Measurements from ENCODE around the gene MVK.
A peak's percentile ranks its signal among the peaks of the same experiment; 100 is the strongest.
"Not testable (repeated sequence)": the region's sequence is repeated elsewhere in the genome, so short reads cannot be mapped to it uniquely, and the experiment has no call there.

MVK gene

GRCh38 chr12:109590566-109590965, 17.0 kb downstream of the MVK start:
- no peak for DNase-seq (ENCODE audit: low spot score)

DNA sequence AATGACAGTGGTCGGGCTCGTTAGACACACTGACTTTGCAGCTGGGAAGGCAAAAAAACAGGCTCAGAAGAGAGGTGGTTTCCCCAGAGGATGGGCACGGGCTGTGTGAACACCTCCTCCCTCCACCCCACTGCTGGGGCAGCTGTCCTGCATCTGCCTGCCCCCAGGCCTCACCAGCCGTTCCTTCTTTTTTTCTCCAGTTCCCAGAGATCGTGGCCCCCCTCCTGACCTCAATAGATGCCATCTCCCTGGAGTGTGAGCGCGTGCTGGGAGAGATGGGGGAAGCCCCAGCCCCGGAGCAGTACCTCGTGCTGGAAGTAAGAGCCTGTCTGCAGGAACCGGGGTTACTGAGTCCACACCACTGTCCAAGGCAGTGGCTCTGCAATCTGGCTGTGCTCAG, 17.4 kb downstream of the MVK start:
- DNase-seq (ENCODE audit: low spot score), result no peak

DNA sequence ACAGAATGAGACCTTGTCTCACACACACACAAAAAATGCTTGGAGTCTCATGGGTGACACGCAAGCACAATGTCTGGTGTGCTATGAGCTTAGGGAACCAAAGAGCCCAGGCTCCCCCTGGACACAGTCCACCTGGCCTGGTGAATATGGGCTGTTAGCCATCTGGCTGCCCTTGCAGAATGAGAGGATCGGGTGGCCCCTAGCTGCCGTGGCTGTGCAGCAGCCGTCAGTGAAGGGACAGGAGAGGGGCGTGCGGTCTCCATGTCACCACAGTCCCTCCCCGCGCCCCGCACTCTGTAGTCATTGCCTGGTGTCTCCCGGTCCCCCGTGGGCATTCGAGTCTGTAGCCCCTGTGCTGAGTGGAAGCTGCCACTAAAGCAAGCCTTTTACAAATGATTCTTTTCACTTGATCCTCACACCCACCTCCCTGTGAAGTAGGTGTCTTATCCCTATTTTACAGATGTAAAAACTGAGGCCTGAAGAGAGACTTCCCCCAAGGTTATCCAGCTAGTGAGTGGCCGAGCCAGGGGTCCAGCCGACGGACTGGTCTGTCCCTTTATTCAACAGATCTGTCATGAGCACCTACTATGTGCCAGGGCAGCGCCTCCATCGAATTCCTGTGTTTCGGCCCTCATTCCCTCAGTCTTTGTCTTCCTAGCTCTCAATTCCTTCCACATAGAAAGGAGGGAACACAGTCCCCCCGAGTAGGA, 18.8 kb downstream of the MVK start:
- DNase-seq (ENCODE audit: low spot score), result no peak

- DNase-seq (ENCODE audit: low spot score), result no peak
Observed at GRCh38 chr12:109592905-109593272, 19.3 kb downstream of the MVK start.

- DNase-seq (ENCODE audit: low spot score), result no peak
Observed at GRCh38 chr12:109594556-109595317, 21.1 kb downstream of the MVK start.

DNA sequence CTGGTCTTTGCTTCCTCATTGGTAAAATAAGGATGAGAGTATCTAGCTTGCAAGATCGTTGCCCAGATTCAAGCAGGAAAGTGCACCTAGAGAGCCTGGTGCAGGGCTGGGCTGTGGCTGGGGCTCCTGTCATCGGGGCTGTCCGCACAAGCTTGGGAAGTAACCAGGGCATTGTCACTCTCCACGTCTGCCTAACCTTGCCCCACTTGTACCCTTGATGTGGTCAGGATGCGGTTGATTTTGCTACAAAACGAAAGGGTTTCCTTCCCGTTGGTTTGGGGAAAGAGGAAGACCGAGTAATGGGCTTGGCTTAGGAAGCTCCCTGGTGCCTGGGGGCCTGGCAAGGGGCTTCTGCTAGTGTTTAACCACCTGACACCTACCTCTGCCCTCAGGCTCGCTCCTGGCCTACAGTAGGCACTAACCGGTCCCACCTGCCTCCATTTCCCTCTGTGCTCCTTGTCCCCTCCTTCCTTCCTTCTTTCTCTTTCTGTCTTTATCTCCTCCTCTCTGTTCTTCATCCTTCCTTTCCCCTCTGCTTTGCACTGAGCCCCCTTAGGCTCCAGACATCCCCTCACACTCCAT, 21.8 kb downstream of the MVK start:
- DNase-seq (ENCODE audit: low spot score), result no peak

DNA sequence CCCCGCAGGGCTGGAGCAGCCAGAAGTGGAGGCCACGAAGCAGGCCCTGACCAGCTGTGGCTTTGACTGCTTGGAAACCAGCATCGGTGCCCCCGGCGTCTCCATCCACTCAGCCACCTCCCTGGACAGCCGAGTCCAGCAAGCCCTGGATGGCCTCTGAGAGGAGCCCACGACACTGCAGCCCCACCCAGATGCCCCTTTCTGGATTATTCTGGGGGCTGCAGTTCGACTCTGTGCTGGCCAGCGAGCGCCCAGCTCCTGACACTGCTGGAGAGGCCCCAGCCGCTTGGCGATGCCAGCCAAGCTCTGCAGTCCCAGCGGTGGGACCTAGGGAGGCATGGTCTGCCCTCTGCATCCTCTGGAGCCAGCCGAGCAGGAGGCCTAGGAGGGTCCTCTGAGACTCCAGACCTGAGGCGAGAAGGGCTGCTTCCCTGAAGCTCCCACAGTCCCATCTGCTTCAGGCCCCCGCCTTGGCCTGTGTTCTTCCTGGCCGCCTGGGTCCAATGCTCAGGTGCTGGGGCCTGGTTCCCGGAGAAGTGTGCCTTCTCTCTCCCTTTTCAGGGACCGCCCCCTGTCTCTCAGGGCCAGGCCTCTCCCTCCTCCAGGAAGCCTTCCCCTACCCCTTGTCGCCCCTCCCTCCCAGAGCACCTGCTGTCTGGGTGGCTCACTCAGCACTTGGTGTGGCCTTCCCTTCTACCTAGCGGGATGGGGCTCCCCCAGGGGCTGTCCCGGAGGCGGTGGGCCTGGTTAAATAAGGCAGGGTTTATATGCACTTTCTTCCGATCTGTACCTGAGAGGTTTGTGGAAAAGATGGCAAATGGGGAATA, 23.0 kb downstream of the MVK start:
- DNase-seq (ENCODE audit: low spot score), result no peak

GRCh38 chr12:109597414-109597794, 23.8 kb downstream of the MVK start:
- no peak for DNase-seq (ENCODE audit: low spot score)

GRCh38 chr12:109597795-109598427, 24.3 kb downstream of the MVK start:
- peak; percentile 90 for DNase-seq (ENCODE audit: low spot score)

- no peak for DNase-seq (ENCODE audit: low spot score)
Observed at GRCh38 chr12:109598428-109598854, 24.8 kb downstream of the MVK start.

DNA sequence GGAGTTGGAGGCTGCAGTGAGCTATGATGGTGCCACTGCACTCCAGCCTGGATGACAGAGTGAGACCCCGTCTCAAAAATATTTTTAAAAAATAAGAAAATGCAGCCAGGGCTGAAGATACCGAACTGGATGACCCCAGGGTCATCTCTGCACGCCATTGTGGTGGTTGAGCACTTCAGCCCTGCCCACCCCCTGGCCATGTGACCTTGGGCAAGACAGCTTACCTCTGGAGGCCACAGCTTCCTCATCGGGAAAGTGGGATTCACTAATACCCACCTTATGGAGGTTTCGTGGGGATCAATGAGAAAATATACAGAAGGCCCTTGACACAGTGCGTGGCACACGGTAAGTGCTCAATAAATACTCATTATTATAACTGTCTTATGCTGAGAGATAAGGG, 25.5 kb downstream of the MVK start:
- no peak for DNase-seq (ENCODE audit: low spot score)

DNA sequence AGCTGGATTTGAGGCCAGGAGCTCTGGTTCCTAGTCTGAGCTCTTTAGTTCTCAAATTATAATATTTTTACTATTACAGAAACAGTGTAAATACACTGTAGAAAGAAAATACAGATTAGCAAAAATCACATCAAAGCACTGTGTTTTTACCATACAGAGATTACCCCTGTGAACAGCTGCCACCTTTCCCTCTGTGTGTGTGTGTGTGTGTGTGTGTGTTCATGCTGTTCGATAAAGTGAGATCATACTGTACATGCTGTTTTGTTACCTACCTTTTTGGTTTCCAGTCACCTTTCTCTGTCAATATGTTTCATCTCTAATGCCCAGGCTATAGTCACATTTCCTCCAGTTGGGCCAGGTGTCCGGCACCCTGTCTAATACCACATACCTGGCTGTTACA, 26.9 kb downstream of the MVK start:
- DNase-seq (ENCODE audit: low spot score), result no peak

DNA sequence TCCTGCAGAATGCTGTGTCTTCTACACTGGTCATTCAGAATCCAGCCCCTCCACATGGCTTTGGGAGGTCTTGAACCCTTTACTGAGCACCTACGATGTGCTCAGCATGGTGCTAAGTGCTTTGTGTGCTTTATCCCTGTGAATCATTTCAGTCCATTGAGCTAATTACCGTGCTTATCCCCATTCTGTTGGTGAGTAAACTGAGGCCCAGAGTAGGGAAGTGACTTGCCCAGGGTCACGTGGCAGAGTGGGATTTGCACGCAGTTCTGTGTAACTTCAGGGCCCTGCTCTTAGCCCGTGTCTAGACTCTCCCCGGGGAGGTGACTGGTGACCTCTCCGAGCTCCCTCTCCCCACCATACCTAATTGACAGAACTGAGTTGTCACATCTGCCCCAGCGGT, 27.4 kb downstream of the MVK start:
- DNase-seq (ENCODE audit: low spot score), result no peak

GRCh38 chr12:109601557-109601956, 28.0 kb downstream of the MVK start:
- DNase-seq (ENCODE audit: low spot score), result no peak

- not testable (repeated sequence) for DNase-seq (ENCODE audit: low spot score)
Observed at GRCh38 chr12:109602132-109602531, 28.5 kb downstream of the MVK start.

DNA sequence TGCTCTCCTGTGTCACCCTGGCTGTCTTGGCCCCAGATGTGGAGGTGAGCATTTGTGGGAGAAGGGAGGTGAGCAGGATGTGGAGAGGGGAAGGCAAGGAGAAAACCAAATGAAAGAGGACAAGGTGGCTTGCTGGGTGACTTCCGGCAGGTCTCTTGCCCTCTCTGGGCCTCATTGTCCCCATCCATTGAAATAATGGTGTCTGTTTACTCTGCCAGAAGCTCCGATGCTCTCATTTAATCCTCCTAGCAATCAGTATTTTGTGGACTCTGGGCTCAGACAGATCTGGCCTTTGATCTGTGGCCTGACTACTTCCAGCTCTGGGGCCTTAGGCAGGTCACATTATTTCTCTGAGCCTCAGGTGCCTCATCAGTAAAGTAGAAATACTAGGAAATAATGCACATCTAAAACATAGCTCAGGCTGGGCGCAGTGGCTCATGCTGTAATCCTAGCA, 30.6 kb downstream of the MVK start:
- DNase-seq (ENCODE audit: low spot score), result no peak

GRCh38 chr12:109605016-109605415, 31.4 kb downstream of the MVK start:
- no peak for DNase-seq (ENCODE audit: low spot score)

DNA sequence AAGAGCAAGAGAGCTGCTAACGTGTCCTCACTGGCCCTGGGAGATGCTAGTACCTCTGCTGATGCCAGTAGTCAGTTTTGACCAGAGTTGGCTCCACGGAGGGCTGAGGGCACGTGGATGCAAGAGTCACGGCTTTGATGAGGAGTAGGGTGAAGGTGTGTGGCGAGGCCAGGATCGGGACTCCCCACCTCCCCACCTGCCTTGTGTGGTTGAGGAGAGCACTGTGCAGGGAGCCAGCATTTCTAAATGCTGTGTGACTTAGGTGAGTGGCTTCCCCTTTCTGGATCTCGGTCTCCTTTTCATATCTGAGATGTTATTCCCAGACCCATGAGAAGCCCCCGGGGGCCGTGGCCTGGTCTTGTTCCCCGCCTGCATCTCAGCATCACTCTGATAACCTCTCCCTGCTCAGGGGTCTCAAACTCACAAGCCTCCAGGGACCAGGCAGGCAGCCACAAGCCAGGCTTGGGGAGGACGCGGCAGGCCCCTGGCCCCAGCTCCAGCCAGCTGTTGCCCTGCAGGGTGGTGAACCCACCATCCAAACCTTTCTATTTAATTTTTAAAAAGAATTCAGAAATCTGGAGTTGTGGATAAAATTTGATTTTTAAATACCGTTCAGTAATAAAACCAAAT, 32.1 kb downstream of the MVK start:
- DNase-seq (ENCODE audit: low spot score), result no peak

DNA sequence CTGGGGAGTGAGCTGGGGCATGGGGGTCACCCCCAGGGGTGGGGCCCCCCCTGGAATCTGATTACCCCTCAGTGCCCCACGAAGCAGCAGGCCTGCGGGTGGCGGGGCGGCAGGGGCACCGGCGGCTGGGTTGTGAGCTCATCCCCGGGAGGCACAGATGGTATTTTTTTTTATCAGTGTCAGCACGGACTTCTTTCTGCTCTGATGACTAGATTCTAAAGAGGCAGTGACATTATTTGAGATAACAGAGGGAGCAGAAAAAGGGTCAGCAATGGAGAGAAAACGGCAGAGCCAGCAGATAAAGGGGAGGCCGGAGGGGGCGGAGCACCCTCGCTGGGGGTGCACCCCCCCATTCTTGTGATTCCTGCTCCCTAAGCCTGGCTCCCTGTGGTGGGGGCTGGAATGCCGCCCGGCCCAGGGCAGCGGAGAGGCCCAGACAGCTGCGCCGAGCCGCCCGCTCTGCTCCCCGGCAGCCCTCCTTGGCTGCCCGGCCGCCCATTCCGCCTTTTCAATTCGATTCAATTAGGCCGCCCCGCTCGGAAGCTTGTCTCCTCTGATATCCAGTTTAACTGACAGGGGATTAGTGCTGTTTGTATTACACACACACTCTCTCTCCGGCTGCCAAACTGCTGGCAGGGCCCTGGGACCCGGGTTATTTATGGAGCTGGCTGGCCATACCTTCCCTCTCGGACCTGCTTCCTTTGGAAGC, 32.9 kb downstream of the MVK start:
- peak; percentile 85 for DNase-seq (ENCODE audit: low spot score)

- DNase-seq (ENCODE audit: low spot score), result no peak
Observed at GRCh38 chr12:109607618-109608017, 34.0 kb downstream of the MVK start.

DNA sequence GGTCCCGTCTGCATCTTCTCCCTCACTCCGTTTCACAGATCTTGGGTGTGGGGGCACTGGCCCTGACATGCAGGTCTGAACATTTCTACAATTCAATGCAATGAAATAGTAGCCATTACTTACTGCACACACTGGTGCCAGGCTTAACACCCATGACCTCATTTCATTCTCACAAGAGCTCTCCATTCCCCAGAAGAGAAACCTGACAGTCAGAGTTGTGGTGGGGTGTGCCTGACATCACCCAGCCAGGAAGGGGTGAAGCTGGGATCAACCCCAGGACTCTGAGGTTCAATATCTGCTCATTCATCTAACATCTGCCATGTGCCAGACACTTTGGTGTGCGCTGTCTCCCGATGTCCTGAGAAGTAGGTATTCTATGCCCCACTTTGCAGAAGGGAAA, 34.7 kb downstream of the MVK start:
- DNase-seq (ENCODE audit: low spot score), result no peak
